GM23338 (cell line): Measurements from ENCODE around the gene FBLN2. TPM values are rescaled to one million over a fixed set of nuclear protein-coding genes. Genes with fewer than 3 reads are reported as not detected.

Experiments
- ATAC-seq: fragments of 200-7000 bp; cut with Tn5 transposase; 3 replicates; pipeline ENCODE4 v1.9.1; 2020
- DNase-seq: peaks from one replicate; pipeline ENCODE4 v3.0.0-alpha.2; 2015; ENCODE audit warnings: low spot score
- H2AFZ ChIP-seq: fragments of 200-600 bp; sonication (generic); 2 replicates; pipeline ENCODE4 v1.8.0; 2016; ENCODE audit warnings: antibody characterized with exemption, mild to moderate bottlenecking, moderate library complexity
- H3F3A ChIP-seq: fragments of 200-600 bp; sonication (generic); replicated peaks from 2 replicates; pipeline ENCODE4 v1.8.0; 2017; ENCODE audit warnings: antibody characterized with exemption, mixed run types, low read depth
- H3K27ac ChIP-seq: fragments of 200-600 bp; sonication (generic); 2 replicates; pipeline ENCODE4 v1.6.1; 2016; ENCODE audit warnings: low read depth
- H3K27me3 ChIP-seq: fragments of 200-600 bp; sonication (generic); 2 replicates; pipeline ENCODE4 v1.8.0; 2016; ENCODE audit warnings: mild to moderate bottlenecking, mixed run types, moderate library complexity; ENCODE audit not compliant: insufficient read depth
- H3K36me3 ChIP-seq: fragments of 200-600 bp; sonication (generic); 2 replicates; pipeline ENCODE4 v1.8.0; 2016; ENCODE audit warnings: mild to moderate bottlenecking; ENCODE audit not compliant: insufficient read depth
- H3K4me1 ChIP-seq: fragments of 200-600 bp; sonication (generic); 2 replicates; pipeline ENCODE4 v1.8.0; 2016; ENCODE audit warnings: mild to moderate bottlenecking, moderate library complexity; ENCODE audit not compliant: insufficient read depth
- H3K4me2 ChIP-seq: fragments of 200-600 bp; sonication (generic); 2 replicates; pipeline ENCODE4 v1.7.1; 2017; ENCODE audit warnings: mixed run types
- H3K4me3 ChIP-seq: fragments of 200-600 bp; sonication (generic); 2 replicates; pipeline ENCODE4 v1.6.1; 2016; ENCODE audit warnings: mixed run types
- H3K79me2 ChIP-seq: fragments of 200-600 bp; sonication (generic); replicated peaks from 2 replicates; pipeline ENCODE4 v1.8.0; 2017; ENCODE audit warnings: mild to moderate bottlenecking; ENCODE audit not compliant: insufficient read depth
- H3K9me2 ChIP-seq: fragments of 200-600 bp; sonication (generic); 2 replicates; pipeline ENCODE4 v1.8.0; 2017; ENCODE audit not compliant: insufficient read depth
- H4K20me1 ChIP-seq: fragments of 200-600 bp; sonication (generic); replicated peaks from 2 replicates; pipeline ENCODE4 v1.8.0; 2017; ENCODE audit warnings: mild to moderate bottlenecking; ENCODE audit not compliant: insufficient read depth
- H3K27ac Mint-ChIP-seq: 2 replicates; pipeline ENCODE4 v1.8.0; 2020; ENCODE audit warnings: inconsistent platforms, mild to moderate bottlenecking, moderate library complexity, mixed read lengths
- H3K27me3 Mint-ChIP-seq: 3 replicates; pipeline ENCODE4 v1.8.0; 2022; ENCODE audit warnings: low read depth, mild to moderate bottlenecking, moderate library complexity, mixed read lengths, inconsistent platforms; ENCODE audit not compliant: insufficient read depth, poor library complexity
- H3K36me3 Mint-ChIP-seq: 3 replicates; pipeline ENCODE4 v1.8.0; 2021; ENCODE audit warnings: low read depth, mild to moderate bottlenecking, inconsistent platforms, moderate library complexity, mixed read lengths
- H3K4me1 Mint-ChIP-seq: 3 replicates; pipeline ENCODE4 v1.8.0; 2020; ENCODE audit warnings: mild to moderate bottlenecking, inconsistent platforms, mixed read lengths
- H3K4me3 Mint-ChIP-seq: 3 replicates; pipeline ENCODE4 v1.8.0; 2021; ENCODE audit warnings: moderate library complexity, mild to moderate bottlenecking, inconsistent platforms, mixed read lengths
- H3K9me3 Mint-ChIP-seq: 3 replicates; pipeline ENCODE4 v1.8.0; 2020; ENCODE audit warnings: moderate library complexity, mild to moderate bottlenecking, inconsistent platforms, mixed read lengths
- CREB1 ChIP-seq: fragments of 250-450 bp; sonication (Bioruptor Pico); IDR thresholded peaks from 2 replicates; pipeline ENCODE4 v1.5.0; 2020; ENCODE audit warnings: low read depth, mild to moderate bottlenecking, moderate library complexity
- EZH2 ChIP-seq: fragments of 200-600 bp; sonication (generic); IDR thresholded peaks from one replicate; pipeline ENCODE4 v1.8.0; 2017; ENCODE audit warnings: antibody characterized with exemption, mild to moderate bottlenecking, low read depth; ENCODE audit not compliant: unreplicated experiment
- EZH2phosphoT487 ChIP-seq: fragments of 200-600 bp; sonication (generic); IDR thresholded peaks from one replicate; pipeline ENCODE4 v1.8.1; 2018; ENCODE audit warnings: antibody characterized with exemption; ENCODE audit not compliant: unreplicated experiment
- JUNB ChIP-seq: IDR thresholded peaks from one replicate; pipeline ENCODE4 v1.6.1; 2016; ENCODE audit warnings: antibody characterized with exemption; ENCODE audit not compliant: unreplicated experiment
- POLR2AphosphoS5 ChIP-seq: IDR thresholded peaks from 2 replicates; pipeline ENCODE4 v1.6.1; 2016; ENCODE audit warnings: antibody characterized with exemption, low read depth
- STAT1 ChIP-seq: IDR thresholded peaks from one replicate; pipeline ENCODE4 v1.6.1; 2016; ENCODE audit warnings: antibody characterized with exemption; ENCODE audit not compliant: unreplicated experiment
- ZNF114 ChIP-seq: fragments of 250-450 bp; sonication (Bioruptor Pico); IDR thresholded peaks from 2 replicates; pipeline ENCODE4 v1.5.0; 2020; ENCODE audit warnings: mild to moderate bottlenecking, moderate library complexity
- ZNF331 ChIP-seq: fragments of 250-450 bp; sonication (Bioruptor Pico); IDR thresholded peaks from 2 replicates; pipeline ENCODE4 v1.5.0; 2020; ENCODE audit warnings: low read depth, mild to moderate bottlenecking, moderate library complexity
- polyA plus RNA-seq: library from polyadenylated mRNA; unstranded; fragments of >200 nt; fragmentation: Nextera tagmentation; extraction: Ambion mirVana; gene quantifications from 2 replicates; pipeline ENCODE4 v1.2.1, GENCODE V29; 2016
- total RNA-seq: library from RNA; depleted of rRNA; stranded (reverse); fragments of >200 nt; shearing (Covaris generic); gene quantifications from 2 replicates; pipeline ENCODE4 v1.2.3, GENCODE V29; 2014
- TF ChIP-seq, protein P1 (sequence below), 2 experiments: fragments of 200-600 bp in 1 of 2; sonication (generic) in 1 of 2; conservative IDR thresholded peaks; 2 replicates each; pipeline versions ENCODE4 v1.5.1 to v1.6.1; 2016 to 2017; ENCODE audit warnings: antibody characterized with exemption in 2 of 2, low read depth in 2 of 2, mild to moderate bottlenecking in 2 of 2, moderate library complexity in 1 of 2
- TF ChIP-seq, protein P2 (sequence below): IDR thresholded peaks from 2 replicates; pipeline ENCODE4 v1.6.1; 2016; ENCODE audit warnings: antibody characterized with exemption
- TF ChIP-seq, protein P3 (sequence below): fragments of 250-450 bp; sonication (Bioruptor Pico); IDR thresholded peaks from 2 replicates; pipeline ENCODE4 v1.5.0; 2020; ENCODE audit warnings: mild to moderate bottlenecking, moderate library complexity
- TF ChIP-seq, protein P4 (sequence below): IDR thresholded peaks from one replicate; pipeline ENCODE4 v1.6.1; 2018; ENCODE audit warnings: antibody characterized with exemption; ENCODE audit not compliant: unreplicated experiment

FBLN2 gene
- total and polyA plus RNA-seq, 2 experiments from 2014 or later = 18.8 to 26.8 TPM

DNA sequence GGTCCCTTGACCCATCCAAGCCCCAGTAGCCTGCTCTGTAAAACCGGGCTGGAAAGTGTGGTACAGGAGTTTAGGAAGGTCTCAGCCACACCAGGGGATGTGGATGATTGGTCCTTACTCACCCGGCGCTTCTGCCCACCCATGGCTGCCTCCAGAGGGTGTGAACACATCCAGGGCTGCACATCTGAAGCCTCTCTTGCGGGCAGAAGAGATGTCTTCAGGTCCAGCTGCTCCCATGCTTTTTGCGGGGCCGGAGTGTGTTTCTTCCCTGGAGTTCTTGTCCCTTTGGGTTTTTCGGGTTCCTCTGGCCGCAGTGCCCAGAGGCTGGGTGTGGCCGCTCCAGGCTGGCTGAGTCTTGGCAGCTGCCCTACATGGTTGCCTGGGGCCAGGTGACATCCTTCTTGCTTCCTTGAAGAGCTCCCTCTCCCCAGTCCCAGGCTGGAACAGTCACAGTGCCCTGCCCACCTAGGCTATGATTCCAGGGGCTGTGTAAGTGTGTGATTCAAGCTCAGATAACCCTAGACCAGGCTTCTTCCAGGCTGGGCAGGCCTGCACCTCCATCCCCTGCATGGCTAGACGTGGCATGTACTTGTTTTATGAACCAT lies 34.9 kb upstream of the FBLN2 start (continued):
- TF ChIP-seq CREB1 (CRISPR knock-in tag) = no peak
- no peak for TF ChIP-seq JUNB
- no peak for TF ChIP-seq EZH2
- TF ChIP-seq ZNF114 = no peak
- TF ChIP-seq, protein P1, sequence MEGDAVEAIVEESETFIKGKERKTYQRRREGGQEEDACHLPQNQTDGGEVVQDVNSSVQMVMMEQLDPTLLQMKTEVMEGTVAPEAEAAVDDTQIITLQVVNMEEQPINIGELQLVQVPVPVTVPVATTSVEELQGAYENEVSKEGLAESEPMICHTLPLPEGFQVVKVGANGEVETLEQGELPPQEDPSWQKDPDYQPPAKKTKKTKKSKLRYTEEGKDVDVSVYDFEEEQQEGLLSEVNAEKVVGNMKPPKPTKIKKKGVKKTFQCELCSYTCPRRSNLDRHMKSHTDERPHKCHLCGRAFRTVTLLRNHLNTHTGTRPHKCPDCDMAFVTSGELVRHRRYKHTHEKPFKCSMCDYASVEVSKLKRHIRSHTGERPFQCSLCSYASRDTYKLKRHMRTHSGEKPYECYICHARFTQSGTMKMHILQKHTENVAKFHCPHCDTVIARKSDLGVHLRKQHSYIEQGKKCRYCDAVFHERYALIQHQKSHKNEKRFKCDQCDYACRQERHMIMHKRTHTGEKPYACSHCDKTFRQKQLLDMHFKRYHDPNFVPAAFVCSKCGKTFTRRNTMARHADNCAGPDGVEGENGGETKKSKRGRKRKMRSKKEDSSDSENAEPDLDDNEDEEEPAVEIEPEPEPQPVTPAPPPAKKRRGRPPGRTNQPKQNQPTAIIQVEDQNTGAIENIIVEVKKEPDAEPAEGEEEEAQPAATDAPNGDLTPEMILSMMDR (conservative IDR thresholded peaks at IDR 0.05; ENCODE audit: low read depth in 2 of 2) = no peak
- no peak for TF ChIP-seq POLR2AphosphoS5
- no peak for TF ChIP-seq ZNF331
- TF ChIP-seq EZH2phosphoT487 = no peak
- TF ChIP-seq STAT1 = no peak
- TF ChIP-seq, protein P2, sequence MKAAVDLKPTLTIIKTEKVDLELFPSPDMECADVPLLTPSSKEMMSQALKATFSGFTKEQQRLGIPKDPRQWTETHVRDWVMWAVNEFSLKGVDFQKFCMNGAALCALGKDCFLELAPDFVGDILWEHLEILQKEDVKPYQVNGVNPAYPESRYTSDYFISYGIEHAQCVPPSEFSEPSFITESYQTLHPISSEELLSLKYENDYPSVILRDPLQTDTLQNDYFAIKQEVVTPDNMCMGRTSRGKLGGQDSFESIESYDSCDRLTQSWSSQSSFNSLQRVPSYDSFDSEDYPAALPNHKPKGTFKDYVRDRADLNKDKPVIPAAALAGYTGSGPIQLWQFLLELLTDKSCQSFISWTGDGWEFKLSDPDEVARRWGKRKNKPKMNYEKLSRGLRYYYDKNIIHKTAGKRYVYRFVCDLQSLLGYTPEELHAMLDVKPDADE = no peak

DNA sequence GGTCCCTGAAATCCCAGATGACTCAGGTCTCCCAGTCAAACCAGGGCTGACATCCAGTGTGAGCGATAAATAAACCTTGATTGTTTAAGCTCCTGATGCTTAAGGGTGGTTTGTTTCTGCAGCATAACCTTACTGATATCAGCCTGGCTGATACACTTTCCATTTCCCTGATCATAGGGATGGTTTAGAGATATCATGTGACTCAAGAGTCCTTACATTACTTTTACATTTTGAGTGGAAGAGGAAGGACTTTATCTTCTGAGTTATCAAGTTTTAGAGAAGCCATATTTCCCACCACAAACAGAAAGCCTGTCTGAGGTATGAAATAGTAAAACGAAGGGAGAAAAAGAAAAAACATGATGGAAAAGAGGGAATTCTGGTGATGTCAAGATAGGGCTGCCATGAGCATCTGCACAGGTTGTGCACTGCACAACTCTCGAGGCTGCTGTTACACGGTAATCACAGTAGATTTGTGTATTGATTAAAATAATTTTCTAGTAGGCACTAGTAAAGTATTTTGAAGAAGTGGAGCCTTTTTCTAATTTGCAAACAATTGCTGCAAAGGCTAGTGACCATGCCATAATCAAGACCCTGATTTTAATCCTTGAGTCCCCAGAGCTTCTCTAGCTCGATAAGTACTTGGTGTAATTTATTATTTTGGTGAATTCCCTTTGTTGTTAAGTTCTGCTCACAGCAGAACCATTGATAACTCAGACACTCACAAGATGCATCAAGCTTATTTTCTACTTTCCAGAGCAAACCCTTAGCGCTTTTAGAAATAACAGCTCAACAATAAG lies 34.1 kb upstream of the FBLN2 start:
- Histone ChIP-seq H3K9me2 (no peaks in the 10 kb centered on the region), H3K4me3 (no peak overlapping the region), H3K4me2 (no peak overlapping the region), H4K20me1 (no peaks in the 10 kb centered on the region), H3K36me3 (no peaks in the 10 kb centered on the region), H2AFZ (no peak overlapping the region), H3K27ac (no peak overlapping the region), H3F3A (no peaks in the 10 kb centered on the region), H3K4me1 (no peaks in the 10 kb centered on the region), H3K79me2 (no peaks in the 10 kb centered on the region), H3K27me3 (no peaks in the 10 kb centered on the region)
- ATAC-seq (no peak), DNase-seq (no peak)
- no peak overlapping the region for H3K4me3 Mint-ChIP-seq
- peaks cover 13% of the 10 kb centered on the region for H3K27me3 Mint-ChIP-seq
- H3K36me3 Mint-ChIP-seq = no peaks in the 10 kb centered on the region
- no peaks in the 10 kb centered on the region; the same call in 2 of the 3 replicates for H3K9me3 Mint-ChIP-seq
- H3K4me1 Mint-ChIP-seq = no peaks in the 10 kb centered on the region; the same call in 2 of the 3 replicates
- no peak overlapping the region for H3K27ac Mint-ChIP-seq
- TF ChIP-seq, protein P3, sequence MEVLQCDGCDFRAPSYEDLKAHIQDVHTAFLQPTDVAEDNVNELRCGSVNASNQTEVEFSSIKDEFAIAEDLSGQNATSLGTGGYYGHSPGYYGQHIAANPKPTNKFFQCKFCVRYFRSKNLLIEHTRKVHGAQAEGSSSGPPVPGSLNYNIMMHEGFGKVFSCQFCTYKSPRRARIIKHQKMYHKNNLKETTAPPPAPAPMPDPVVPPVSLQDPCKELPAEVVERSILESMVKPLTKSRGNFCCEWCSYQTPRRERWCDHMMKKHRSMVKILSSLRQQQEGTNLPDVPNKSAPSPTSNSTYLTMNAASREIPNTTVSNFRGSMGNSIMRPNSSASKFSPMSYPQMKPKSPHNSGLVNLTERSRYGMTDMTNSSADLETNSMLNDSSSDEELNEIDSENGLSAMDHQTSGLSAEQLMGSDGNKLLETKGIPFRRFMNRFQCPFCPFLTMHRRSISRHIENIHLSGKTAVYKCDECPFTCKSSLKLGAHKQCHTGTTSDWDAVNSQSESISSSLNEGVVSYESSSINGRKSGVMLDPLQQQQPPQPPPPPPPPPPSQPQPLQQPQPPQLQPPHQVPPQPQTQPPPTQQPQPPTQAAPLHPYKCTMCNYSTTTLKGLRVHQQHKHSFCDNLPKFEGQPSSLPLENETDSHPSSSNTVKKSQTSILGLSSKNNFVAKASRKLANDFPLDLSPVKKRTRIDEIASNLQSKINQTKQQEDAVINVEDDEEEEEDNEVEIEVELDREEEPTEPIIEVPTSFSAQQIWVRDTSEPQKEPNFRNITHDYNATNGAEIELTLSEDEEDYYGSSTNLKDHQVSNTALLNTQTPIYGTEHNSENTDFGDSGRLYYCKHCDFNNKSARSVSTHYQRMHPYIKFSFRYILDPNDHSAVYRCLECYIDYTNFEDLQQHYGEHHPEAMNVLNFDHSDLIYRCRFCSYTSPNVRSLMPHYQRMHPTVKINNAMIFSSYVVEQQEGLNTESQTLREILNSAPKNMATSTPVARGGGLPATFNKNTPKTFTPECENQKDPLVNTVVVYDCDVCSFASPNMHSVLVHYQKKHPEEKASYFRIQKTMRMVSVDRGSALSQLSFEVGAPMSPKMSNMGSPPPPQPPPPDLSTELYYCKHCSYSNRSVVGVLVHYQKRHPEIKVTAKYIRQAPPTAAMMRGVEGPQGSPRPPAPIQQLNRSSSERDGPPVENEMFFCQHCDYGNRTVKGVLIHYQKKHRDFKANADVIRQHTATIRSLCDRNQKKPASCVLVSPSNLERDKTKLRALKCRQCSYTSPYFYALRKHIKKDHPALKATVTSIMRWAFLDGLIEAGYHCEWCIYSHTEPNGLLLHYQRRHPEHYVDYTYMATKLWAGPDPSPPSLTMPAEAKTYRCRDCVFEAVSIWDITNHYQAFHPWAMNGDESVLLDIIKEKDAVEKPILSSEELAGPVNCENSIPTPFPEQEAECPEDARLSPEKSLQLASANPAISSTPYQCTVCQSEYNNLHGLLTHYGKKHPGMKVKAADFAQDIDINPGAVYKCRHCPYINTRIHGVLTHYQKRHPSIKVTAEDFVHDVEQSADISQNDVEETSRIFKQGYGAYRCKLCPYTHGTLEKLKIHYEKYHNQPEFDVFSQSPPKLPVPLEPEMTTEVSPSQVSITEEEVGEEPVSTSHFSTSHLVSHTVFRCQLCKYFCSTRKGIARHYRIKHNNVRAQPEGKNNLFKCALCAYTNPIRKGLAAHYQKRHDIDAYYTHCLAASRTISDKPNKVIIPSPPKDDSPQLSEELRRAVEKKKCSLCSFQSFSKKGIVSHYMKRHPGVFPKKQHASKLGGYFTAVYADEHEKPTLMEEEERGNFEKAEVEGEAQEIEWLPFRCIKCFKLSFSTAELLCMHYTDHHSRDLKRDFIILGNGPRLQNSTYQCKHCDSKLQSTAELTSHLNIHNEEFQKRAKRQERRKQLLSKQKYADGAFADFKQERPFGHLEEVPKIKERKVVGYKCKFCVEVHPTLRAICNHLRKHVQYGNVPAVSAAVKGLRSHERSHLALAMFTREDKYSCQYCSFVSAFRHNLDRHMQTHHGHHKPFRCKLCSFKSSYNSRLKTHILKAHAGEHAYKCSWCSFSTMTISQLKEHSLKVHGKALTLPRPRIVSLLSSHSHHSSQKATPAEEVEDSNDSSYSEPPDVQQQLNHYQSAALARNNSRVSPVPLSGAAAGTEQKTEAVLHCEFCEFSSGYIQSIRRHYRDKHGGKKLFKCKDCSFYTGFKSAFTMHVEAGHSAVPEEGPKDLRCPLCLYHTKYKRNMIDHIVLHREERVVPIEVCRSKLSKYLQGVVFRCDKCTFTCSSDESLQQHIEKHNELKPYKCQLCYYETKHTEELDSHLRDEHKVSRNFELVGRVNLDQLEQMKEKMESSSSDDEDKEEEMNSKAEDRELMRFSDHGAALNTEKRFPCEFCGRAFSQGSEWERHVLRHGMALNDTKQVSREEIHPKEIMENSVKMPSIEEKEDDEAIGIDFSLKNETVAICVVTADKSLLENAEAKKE (CRISPR knock-in tag) = no peak
- TF ChIP-seq, protein P4, sequence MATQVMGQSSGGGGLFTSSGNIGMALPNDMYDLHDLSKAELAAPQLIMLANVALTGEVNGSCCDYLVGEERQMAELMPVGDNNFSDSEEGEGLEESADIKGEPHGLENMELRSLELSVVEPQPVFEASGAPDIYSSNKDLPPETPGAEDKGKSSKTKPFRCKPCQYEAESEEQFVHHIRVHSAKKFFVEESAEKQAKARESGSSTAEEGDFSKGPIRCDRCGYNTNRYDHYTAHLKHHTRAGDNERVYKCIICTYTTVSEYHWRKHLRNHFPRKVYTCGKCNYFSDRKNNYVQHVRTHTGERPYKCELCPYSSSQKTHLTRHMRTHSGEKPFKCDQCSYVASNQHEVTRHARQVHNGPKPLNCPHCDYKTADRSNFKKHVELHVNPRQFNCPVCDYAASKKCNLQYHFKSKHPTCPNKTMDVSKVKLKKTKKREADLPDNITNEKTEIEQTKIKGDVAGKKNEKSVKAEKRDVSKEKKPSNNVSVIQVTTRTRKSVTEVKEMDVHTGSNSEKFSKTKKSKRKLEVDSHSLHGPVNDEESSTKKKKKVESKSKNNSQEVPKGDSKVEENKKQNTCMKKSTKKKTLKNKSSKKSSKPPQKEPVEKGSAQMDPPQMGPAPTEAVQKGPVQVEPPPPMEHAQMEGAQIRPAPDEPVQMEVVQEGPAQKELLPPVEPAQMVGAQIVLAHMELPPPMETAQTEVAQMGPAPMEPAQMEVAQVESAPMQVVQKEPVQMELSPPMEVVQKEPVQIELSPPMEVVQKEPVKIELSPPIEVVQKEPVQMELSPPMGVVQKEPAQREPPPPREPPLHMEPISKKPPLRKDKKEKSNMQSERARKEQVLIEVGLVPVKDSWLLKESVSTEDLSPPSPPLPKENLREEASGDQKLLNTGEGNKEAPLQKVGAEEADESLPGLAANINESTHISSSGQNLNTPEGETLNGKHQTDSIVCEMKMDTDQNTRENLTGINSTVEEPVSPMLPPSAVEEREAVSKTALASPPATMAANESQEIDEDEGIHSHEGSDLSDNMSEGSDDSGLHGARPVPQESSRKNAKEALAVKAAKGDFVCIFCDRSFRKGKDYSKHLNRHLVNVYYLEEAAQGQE = no peak
- no peak for TF ChIP-seq CREB1 (CRISPR knock-in tag)
